ENCODE measurements around the gene PCDH9. TPM values are rescaled to one million over a fixed set of nuclear protein-coding genes. Genes with fewer than 3 reads are reported as not detected.

PCDH9 gene
- total and polyA plus RNA-seq, 8 donors = 2.0 to 11.6 (median 3.1) TPM

DNA sequence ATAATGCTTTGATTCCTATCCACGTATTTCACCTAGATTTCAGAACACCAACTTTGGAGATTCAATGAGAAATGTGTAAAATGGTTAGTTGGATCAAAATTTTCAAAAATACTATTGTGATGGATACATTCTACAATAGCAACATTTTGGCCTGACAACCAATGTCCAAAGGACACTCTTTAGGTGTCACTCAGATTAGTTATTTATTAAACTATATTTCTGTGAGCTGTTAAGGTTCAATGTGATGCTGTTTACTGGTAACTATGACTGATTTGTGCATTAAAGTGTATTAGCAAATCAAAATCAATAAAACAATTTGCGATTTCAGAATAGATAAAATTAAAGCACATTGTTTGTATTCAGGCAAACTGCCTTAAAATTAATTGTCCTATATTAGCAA, 149.8 kb downstream of the PCDH9 start:
- Histone ChIP-seq H3K36me3 (no peaks in the 10 kb centered on the region), H3K9me3 (no peaks in the 10 kb centered on the region), H3K4me1 (no peaks in the 10 kb centered on the region), H3K27ac (no peak overlapping the region), H3K4me3 (no peak overlapping the region), H3K27me3 (no peaks in the 10 kb centered on the region)
- intact Hi-C loops (cut with DNase I) = no loop called here
- TF ChIP-seq, protein P1, sequence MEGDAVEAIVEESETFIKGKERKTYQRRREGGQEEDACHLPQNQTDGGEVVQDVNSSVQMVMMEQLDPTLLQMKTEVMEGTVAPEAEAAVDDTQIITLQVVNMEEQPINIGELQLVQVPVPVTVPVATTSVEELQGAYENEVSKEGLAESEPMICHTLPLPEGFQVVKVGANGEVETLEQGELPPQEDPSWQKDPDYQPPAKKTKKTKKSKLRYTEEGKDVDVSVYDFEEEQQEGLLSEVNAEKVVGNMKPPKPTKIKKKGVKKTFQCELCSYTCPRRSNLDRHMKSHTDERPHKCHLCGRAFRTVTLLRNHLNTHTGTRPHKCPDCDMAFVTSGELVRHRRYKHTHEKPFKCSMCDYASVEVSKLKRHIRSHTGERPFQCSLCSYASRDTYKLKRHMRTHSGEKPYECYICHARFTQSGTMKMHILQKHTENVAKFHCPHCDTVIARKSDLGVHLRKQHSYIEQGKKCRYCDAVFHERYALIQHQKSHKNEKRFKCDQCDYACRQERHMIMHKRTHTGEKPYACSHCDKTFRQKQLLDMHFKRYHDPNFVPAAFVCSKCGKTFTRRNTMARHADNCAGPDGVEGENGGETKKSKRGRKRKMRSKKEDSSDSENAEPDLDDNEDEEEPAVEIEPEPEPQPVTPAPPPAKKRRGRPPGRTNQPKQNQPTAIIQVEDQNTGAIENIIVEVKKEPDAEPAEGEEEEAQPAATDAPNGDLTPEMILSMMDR (IDR thresholded peaks at IDR 0.05) = no peak
- no peak for DNase-seq
- no peak for ATAC-seq

DNA sequence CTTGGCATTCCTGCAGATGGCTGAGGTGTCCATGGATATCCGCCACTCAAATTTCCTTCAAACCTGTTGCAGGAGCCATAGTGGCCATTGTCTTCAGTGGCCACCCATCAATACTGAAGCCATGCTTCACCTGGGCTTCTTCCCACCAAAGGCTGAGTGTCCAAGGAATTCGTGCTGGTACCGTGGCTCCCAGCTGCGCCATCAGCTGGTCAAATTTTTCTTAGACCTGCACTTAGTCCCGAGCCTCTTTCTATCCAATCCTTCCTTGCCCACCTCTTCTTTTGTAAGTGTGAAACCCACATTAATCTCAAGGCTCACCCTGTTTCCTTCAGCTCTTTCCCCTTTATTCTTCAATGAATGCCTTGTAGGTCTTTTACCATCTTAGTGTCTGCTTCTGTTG, 152.1 kb downstream of the PCDH9 start:
- TF ChIP-seq, protein P1 (IDR thresholded peaks at IDR 0.05) = no peak
- Histone ChIP-seq H3K4me1 (no peaks in the 10 kb centered on the region), H3K27me3 (no peaks in the 10 kb centered on the region), H3K27ac (no peak overlapping the region), H3K36me3 (no peaks in the 10 kb centered on the region), H3K9me3 (no peaks in the 10 kb centered on the region), H3K4me3 (no peak overlapping the region)
- intact Hi-C loops (cut with DNase I) = no loop called here
- ATAC-seq (no peak), DNase-seq (no peak)

DNA sequence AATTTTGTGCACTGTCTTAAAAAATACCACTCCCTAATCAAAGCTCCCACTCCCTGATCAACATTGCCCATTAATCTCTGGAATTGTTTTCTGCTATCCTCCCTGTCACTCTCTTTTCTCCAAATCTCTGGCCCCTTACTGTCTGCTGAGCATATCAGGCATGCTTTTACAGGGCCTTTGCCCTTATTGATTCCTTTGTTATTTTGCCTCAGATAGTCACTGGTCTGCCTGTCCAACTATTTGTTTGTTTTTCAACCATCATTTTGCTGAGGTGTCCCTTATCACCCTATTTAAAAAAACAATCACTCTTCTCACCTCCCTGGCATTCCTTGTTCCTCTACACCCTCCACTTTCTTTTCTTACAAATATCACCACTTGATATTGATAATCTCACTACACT, 153.0 kb downstream of the PCDH9 start:
- intact Hi-C loops (cut with DNase I) = no loop called here
- no peaks in the 10 kb centered on the region for H3K4me1 ChIP-seq

DNA sequence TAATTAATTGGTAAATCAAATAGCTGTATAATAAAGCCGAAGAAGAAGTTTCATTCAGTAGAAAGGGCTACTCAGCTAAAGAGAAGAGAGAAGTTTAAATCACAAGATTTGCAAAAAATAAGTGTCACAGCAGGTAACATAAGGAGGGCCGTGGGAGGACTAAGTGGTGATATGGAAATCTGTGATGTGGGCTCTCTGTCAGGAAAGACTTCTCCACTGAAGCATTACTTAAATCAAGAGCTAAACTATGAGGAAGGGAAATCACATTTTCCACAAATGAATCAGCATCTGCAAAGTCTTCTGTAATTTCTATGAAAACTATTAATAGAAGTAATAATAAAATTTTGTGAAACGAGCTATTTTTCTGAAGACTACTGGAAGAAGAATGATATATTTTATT, 153.8 kb downstream of the PCDH9 start:
- no peak overlapping the region for H3K4me3 ChIP-seq
- DNase-seq (no peak), ATAC-seq (peak; percentile 33)
- no peaks in the 10 kb centered on the region for H3K36me3 ChIP-seq
- H3K27me3 ChIP-seq = no peaks in the 10 kb centered on the region
- H3K9me3 ChIP-seq = no peaks in the 10 kb centered on the region
- TF ChIP-seq, protein P1 (IDR thresholded peaks at IDR 0.05) = no peak
- no peaks in the 10 kb centered on the region for H3K4me1 ChIP-seq
- intact Hi-C loops (cut with DNase I) = no loop called here
- no peak overlapping the region for H3K27ac ChIP-seq

More for the DNA sequence above, 153.0 kb downstream of the PCDH9 start:
- ATAC-seq (no peak), DNase-seq (no peak)
- Histone ChIP-seq H3K4me3 (no peak overlapping the region), H3K9me3 (no peaks in the 10 kb centered on the region), H3K27ac (no peak overlapping the region), H3K27me3 (no peaks in the 10 kb centered on the region), H3K36me3 (no peaks in the 10 kb centered on the region)
- TF ChIP-seq, protein P1 (IDR thresholded peaks at IDR 0.05) = no peak

DNA sequence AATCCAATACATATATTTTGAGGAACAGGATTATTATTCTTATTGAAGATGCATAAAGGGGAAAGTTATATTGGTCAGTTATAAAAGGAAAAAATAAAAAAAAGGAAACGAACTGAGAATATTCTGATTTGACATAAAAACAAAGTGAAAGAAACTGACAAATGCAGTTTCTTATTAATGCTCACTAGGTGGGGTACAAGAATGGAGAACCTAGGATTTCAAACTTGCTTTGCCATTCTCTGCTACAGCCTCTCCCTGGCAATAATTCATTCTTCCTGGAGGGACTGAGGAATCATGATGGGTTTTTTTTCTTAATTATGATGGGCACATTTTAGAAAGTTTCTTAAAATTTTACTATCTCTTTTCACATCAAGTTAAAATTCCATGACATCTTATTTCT, 154.9 kb downstream of the PCDH9 start:
- H3K27me3 ChIP-seq = no peaks in the 10 kb centered on the region
- no peak overlapping the region for H3K4me3 ChIP-seq
- no peak for DNase-seq
- no peaks in the 10 kb centered on the region for H3K4me1 ChIP-seq
- H3K36me3 ChIP-seq = no peaks in the 10 kb centered on the region
- intact Hi-C loops (cut with DNase I) = no loop called here
- no peaks in the 10 kb centered on the region for H3K9me3 ChIP-seq
- no peak for ATAC-seq
- no peak overlapping the region for H3K27ac ChIP-seq
- TF ChIP-seq, protein P1 (IDR thresholded peaks at IDR 0.05) = no peak

Data from left lung (tissue), 10 donors.